ENCODE measurements around the gene FITM1. TPM values are rescaled to one million over a fixed set of nuclear protein-coding genes. Genes with fewer than 3 reads are reported as not detected.
A peak's percentile ranks its signal among the peaks of the same experiment; 100 is the strongest.

FITM1 gene
- total RNA-seq, 1 experiment from 2014 or later = 0.89 TPM

GRCh38 chr14:24162093-24162492, 31.6 kb downstream of the FITM1 start:
- H3K4me2 ChIP-seq (ENCODE audit: low read depth, low read length, poor library complexity, severe bottlenecking) = peak overlapping the region; percentile 91
- no peaks in the 10 kb centered on the region for H3K9me3 ChIP-seq (ENCODE audit: low read length)
- peaks cover 52% of the 10 kb centered on the region; the same call in 1 of the 2 replicates for H3K36me3 ChIP-seq (ENCODE audit: insufficient read depth, low read length)
- H3K27me3 ChIP-seq (ENCODE audit: low read length) = no peaks in the 10 kb centered on the region
- H3K4me3 ChIP-seq (ENCODE audit: low read length) = peak overlapping the region; percentile 76
- H3K9me2 ChIP-seq (replicated peaks; ENCODE audit: insufficient read depth, low read length) = no peaks in the 10 kb centered on the region
- H3K79me2 ChIP-seq (ENCODE audit: low read length) = peaks cover 17% of the 10 kb centered on the region
- H3K9ac ChIP-seq (ENCODE audit: low read length) = peak overlapping the region; percentile 88
- H4K20me1 ChIP-seq (ENCODE audit: insufficient read depth, low read depth, low read length) = no peaks in the 10 kb centered on the region
- DNase-seq = no peak
- H3K4me1 ChIP-seq (ENCODE audit: low read length) = peaks cover 21% of the 10 kb centered on the region
- peak overlapping the region; percentile 77 for H3K27ac ChIP-seq (ENCODE audit: low read length)
- no peak overlapping the region for H2AFZ ChIP-seq (ENCODE audit: low read length)

GRCh38 chr14:24164518-24164991, 34.1 kb downstream of the FITM1 start:
- H3K27me3 ChIP-seq (ENCODE audit: low read length) = no peaks in the 10 kb centered on the region
- no peak overlapping the region for H2AFZ ChIP-seq (ENCODE audit: low read length)
- no peak overlapping the region for H3K9ac ChIP-seq (ENCODE audit: low read length)
- H3K79me2 ChIP-seq (ENCODE audit: low read length) = peaks cover 17% of the 10 kb centered on the region
- H3K9me2 ChIP-seq (replicated peaks; ENCODE audit: insufficient read depth, low read length) = no peaks in the 10 kb centered on the region
- peaks cover 44% of the 10 kb centered on the region; the same call in 1 of the 2 replicates for H3K36me3 ChIP-seq (ENCODE audit: insufficient read depth, low read length)
- H3K4me1 ChIP-seq (ENCODE audit: low read length) = peaks cover 21% of the 10 kb centered on the region
- H3K4me3 ChIP-seq (ENCODE audit: low read length) = no peak overlapping the region
- H4K20me1 ChIP-seq (ENCODE audit: insufficient read depth, low read depth, low read length) = no peaks in the 10 kb centered on the region
- H3K9me3 ChIP-seq (ENCODE audit: low read length) = no peaks in the 10 kb centered on the region
- no peak overlapping the region for H3K4me2 ChIP-seq (ENCODE audit: low read depth, low read length, poor library complexity, severe bottlenecking)
- no peak for DNase-seq
- no peak overlapping the region for H3K27ac ChIP-seq (ENCODE audit: low read length)

GRCh38 chr14:24165785-24166184, 35.3 kb downstream of the FITM1 start:
- Histone ChIP-seq H3K27me3 (ENCODE audit: low read length) (no peaks in the 10 kb centered on the region), H3K27ac (ENCODE audit: low read length) (no peak overlapping the region), H3K79me2 (ENCODE audit: low read length) (peaks cover 17% of the 10 kb centered on the region), H3K9me3 (ENCODE audit: low read length) (no peaks in the 10 kb centered on the region), H3K4me2 (ENCODE audit: low read depth, low read length, poor library complexity, severe bottlenecking) (no peak overlapping the region), H3K4me3 (ENCODE audit: low read length) (no peak overlapping the region), H2AFZ (ENCODE audit: low read length) (no peak overlapping the region), H3K36me3 (ENCODE audit: insufficient read depth, low read length) (peaks cover 38% of the 10 kb centered on the region; the same call in 1 of the 2 replicates), H4K20me1 (ENCODE audit: insufficient read depth, low read depth, low read length) (no peaks in the 10 kb centered on the region), H3K4me1 (ENCODE audit: low read length) (peaks cover 15% of the 10 kb centered on the region), H3K9ac (ENCODE audit: low read length) (no peak overlapping the region), H3K9me2 (replicated peaks; ENCODE audit: insufficient read depth, low read length) (no peaks in the 10 kb centered on the region)
- DNase-seq = no peak

GRCh38 chr14:24167469-24168114, 37.1 kb downstream of the FITM1 start:
- Histone ChIP-seq H3K9ac (ENCODE audit: low read length) (no peak overlapping the region), H3K4me3 (ENCODE audit: low read length) (no peak overlapping the region), H3K36me3 (ENCODE audit: insufficient read depth, low read length) (peaks cover 34% of the 10 kb centered on the region; the same call in 1 of the 2 replicates), H3K79me2 (ENCODE audit: low read length) (peaks cover 11% of the 10 kb centered on the region), H3K9me3 (ENCODE audit: low read length) (no peaks in the 10 kb centered on the region), H3K4me1 (ENCODE audit: low read length) (no peaks in the 10 kb centered on the region; the same call in 1 of the 2 replicates), H3K27ac (ENCODE audit: low read length) (no peak overlapping the region), H3K27me3 (ENCODE audit: low read length) (no peaks in the 10 kb centered on the region), H4K20me1 (ENCODE audit: insufficient read depth, low read depth, low read length) (no peaks in the 10 kb centered on the region), H3K4me2 (ENCODE audit: low read depth, low read length, poor library complexity, severe bottlenecking) (no peak overlapping the region), H3K9me2 (replicated peaks; ENCODE audit: insufficient read depth, low read length) (no peaks in the 10 kb centered on the region), H2AFZ (ENCODE audit: low read length) (no peak overlapping the region)
- no peak for DNase-seq

GRCh38 chr14:24171422-24172260, 41.2 kb downstream of the FITM1 start, which contains the start of gene REC8:
TSS of gene REC8 (plus strand) at chr14:24172080. CDS start at chr14:24172553, 473 bp downstream.
- Histone ChIP-seq H4K20me1 (ENCODE audit: insufficient read depth, low read depth, low read length) (no peaks in the 10 kb centered on the region), H3K27me3 (ENCODE audit: low read length) (no peaks in the 10 kb centered on the region), H3K9me3 (ENCODE audit: low read length) (no peaks in the 10 kb centered on the region), H3K9ac (ENCODE audit: low read length) (peak within 1 kb of the TSS; percentile 75), H3K4me2 (ENCODE audit: low read depth, low read length, poor library complexity, severe bottlenecking) (peak within 1 kb of the TSS; percentile 70), H3K79me2 (ENCODE audit: low read length) (peaks cover 15% of the 10 kb centered on the region), H3K4me3 (ENCODE audit: low read length) (peak within 1 kb of the TSS; percentile 64), H3K27ac (ENCODE audit: low read length) (peak within 1 kb of the TSS; percentile 52), H3K36me3 (ENCODE audit: insufficient read depth, low read length) (0 out of 2 replicates have a peak, but pooled peaks cover 5% of the 10 kb centered on the region), H3K4me1 (ENCODE audit: low read length) (peaks cover 7% of the 10 kb centered on the region), H3K9me2 (replicated peaks; ENCODE audit: insufficient read depth, low read length) (no peaks in the 10 kb centered on the region), H2AFZ (ENCODE audit: low read length) (0 out of 2 replicates have a peak within 1 kb of the TSS, but pooled peaks have one; percentile 22)
- peak; percentile 96 for DNase-seq

GRCh38 chr14:24172261-24172860, 41.9 kb downstream of the FITM1 start:
- H3K36me3 ChIP-seq (ENCODE audit: insufficient read depth, low read length) = 0 out of 2 replicates have a peak, but pooled peaks cover 12% of the 10 kb centered on the region
- H3K27me3 ChIP-seq (ENCODE audit: low read length) = no peaks in the 10 kb centered on the region
- H3K79me2 ChIP-seq (ENCODE audit: low read length) = peaks cover 15% of the 10 kb centered on the region
- H3K9me2 ChIP-seq (replicated peaks; ENCODE audit: insufficient read depth, low read length) = no peaks in the 10 kb centered on the region
- H4K20me1 ChIP-seq (ENCODE audit: insufficient read depth, low read depth, low read length) = no peaks in the 10 kb centered on the region
- no peak overlapping the region for H2AFZ ChIP-seq (ENCODE audit: low read length)
- peak overlapping the region; percentile 70 for H3K4me2 ChIP-seq (ENCODE audit: low read depth, low read length, poor library complexity, severe bottlenecking)
- peak overlapping the region; percentile 52 for H3K27ac ChIP-seq (ENCODE audit: low read length)
- peaks cover 7% of the 10 kb centered on the region for H3K4me1 ChIP-seq (ENCODE audit: low read length)
- H3K9ac ChIP-seq (ENCODE audit: low read length) = peak overlapping the region; percentile 75
- DNase-seq = no peak
- H3K9me3 ChIP-seq (ENCODE audit: low read length) = no peaks in the 10 kb centered on the region
- peak overlapping the region; percentile 64 for H3K4me3 ChIP-seq (ENCODE audit: low read length)

GRCh38 chr14:24172871-24173281, 42.4 kb downstream of the FITM1 start:
- peaks cover 7% of the 10 kb centered on the region for H3K4me1 ChIP-seq (ENCODE audit: low read length)

More at GRCh38 chr14:24172871-24173281, 42.4 kb downstream of the FITM1 start:
- H3K9ac ChIP-seq (ENCODE audit: low read length) = peak overlapping the region; percentile 75
- no peaks in the 10 kb centered on the region for H4K20me1 ChIP-seq (ENCODE audit: insufficient read depth, low read depth, low read length)
- DNase-seq = no peak
- peaks cover 15% of the 10 kb centered on the region for H3K79me2 ChIP-seq (ENCODE audit: low read length)
- peaks cover 15% of the 10 kb centered on the region; the same call in 1 of the 2 replicates for H3K36me3 ChIP-seq (ENCODE audit: insufficient read depth, low read length)
- H3K4me3 ChIP-seq (ENCODE audit: low read length) = peak overlapping the region; percentile 64
- H3K27me3 ChIP-seq (ENCODE audit: low read length) = no peaks in the 10 kb centered on the region
- 0 out of 2 replicates have a peak overlapping the region, but pooled peaks have one; percentile 52 for H3K27ac ChIP-seq (ENCODE audit: low read length)
- no peaks in the 10 kb centered on the region for H3K9me2 ChIP-seq (replicated peaks; ENCODE audit: insufficient read depth, low read length)
- no peaks in the 10 kb centered on the region for H3K9me3 ChIP-seq (ENCODE audit: low read length)
- H3K4me2 ChIP-seq (ENCODE audit: low read depth, low read length, poor library complexity, severe bottlenecking) = peak overlapping the region; percentile 70
- H2AFZ ChIP-seq (ENCODE audit: low read length) = no peak overlapping the region
